ENCODE measurements around the gene LIN7B. TPM values are rescaled to one million over a fixed set of nuclear protein-coding genes. Genes with fewer than 3 reads are reported as not detected.

Gene LIN7B
- total and polyA plus RNA-seq, 2 of the 13 experiments (the other 11 are each of a cell fraction or from before 2014, with no cell fraction given) = 5.3 to 7.6 TPM

DNA sequence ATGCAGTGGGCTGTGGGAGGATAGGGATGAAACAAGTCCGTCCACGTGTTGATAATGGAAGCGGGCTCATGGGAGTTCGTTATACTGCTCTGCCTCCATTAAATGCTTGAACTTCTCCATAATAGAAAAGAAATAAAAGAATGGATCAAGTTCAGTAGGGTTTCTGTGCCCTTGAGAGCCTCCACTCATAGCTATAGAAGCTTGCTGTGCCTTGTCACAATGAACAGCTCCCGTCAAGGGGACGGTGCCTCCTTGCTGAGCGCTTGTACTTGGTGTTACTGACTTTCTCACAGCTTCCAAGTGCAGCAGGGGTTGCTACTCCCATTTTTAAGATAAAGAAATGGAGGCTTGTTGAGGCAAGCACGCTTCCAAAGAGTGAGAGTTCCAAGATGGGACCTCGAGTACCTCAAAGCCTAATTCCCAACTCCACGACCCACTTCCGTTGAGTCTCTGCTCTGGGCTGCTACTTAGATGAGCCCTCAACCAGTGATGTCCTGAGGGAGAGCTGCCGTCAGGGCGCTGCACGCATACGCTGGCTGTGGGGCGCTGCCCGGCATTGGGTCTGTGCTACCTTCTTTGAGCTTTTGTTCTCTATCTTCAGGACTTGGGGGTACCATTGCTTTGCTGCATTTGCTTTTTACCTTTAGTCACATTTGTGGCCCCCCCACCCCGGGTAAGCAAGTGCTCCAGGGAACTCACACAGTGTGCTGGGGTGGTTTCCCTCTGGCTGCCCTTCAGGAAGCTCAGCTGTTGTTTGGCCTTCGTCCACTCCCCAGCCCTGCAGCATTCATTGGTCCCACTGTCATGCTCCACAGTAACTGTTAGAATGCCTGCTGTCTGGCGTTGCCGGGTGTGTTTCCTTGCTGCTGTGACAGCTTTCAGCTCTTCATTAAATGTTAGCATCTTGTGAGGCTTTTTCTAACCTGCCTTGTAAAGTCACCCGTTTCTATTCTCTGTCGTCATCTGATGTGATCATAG is 19.4 kb upstream of the LIN7B start:
- no TSS peak for BruUV-seq (replicated peaks)

More for the DNA sequence above, 19.4 kb upstream of the LIN7B start:
- FAIRE-seq (no peak), ATAC-seq (no peak), DNase-seq (ENCODE audit: low spot score) (no peak)
- H2AFZ ChIP-seq (ENCODE audit: low read length) = no peak overlapping the region
- no peak overlapping the region for H3K4me2 ChIP-seq (ENCODE audit: low read depth, low read length)
- in situ Hi-C loops (cut with HindIII; ENCODE audit: extremely low pct_ligation_motif_present, low pct_unique_long_range_greater_than_20kb) = loop anchor here (10.0 kb wide), 1 partner anchor 100 kb away; no protein-coding TSS in a partner anchor
- H3K9ac ChIP-seq (ENCODE audit: insufficient read depth, low read depth, low read length) = no peak overlapping the region
- no peaks in the 10 kb centered on the region for H3K4me1 ChIP-seq (ENCODE audit: insufficient read depth, low read length)
- H3K27me3 ChIP-seq (ENCODE audit: control insufficient read depth in 1 of 2, insufficient read depth in 2 of 2, low read length in 2 of 2) = no peaks in the 10 kb centered on the region
- TF ChIP-seq RBFOX2 (IDR thresholded peaks at IDR 0.05; ENCODE audit: low read depth, low read length) = peak; percentile 56
- peak; percentile 40 for TF ChIP-seq AGO2 (optimal IDR thresholded peaks at IDR 0.05; ENCODE audit: low read depth, low read length)
- TF ChIP-seq, protein P1, sequence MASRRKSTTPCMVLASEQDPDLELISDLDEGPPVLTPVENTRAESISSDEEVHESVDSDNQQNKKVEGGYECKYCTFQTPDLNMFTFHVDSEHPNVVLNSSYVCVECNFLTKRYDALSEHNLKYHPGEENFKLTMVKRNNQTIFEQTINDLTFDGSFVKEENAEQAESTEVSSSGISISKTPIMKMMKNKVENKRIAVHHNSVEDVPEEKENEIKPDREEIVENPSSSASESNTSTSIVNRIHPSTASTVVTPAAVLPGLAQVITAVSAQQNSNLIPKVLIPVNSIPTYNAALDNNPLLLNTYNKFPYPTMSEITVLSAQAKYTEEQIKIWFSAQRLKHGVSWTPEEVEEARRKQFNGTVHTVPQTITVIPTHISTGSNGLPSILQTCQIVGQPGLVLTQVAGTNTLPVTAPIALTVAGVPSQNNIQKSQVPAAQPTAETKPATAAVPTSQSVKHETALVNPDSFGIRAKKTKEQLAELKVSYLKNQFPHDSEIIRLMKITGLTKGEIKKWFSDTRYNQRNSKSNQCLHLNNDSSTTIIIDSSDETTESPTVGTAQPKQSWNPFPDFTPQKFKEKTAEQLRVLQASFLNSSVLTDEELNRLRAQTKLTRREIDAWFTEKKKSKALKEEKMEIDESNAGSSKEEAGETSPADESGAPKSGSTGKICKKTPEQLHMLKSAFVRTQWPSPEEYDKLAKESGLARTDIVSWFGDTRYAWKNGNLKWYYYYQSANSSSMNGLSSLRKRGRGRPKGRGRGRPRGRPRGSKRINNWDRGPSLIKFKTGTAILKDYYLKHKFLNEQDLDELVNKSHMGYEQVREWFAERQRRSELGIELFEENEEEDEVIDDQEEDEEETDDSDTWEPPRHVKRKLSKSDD (CRISPR knock-in tag; IDR thresholded peaks at IDR 0.05; ENCODE audit: low read depth) = no peak
- H4K20me1 ChIP-seq (ENCODE audit: insufficient read depth, low read length) = peaks cover 32% of the 10 kb centered on the region
- WGBS (ENCODE audit: low lambda C conversion rate) = 96% methylated on average over 23 of the region's 23 CpGs
- ChIA-PET CTCF (ENCODE audit: low intra/inter-chr PET ratio, low total read pairs) (no interaction called here), POLR2A (interaction anchor here (1.4 kb wide), 1 partner anchor 20 kb away, joined by 4 read pairs; the partner anchor contains the start of gene LIN7B)
- H3K36me3 ChIP-seq (replicated peaks in 1 of 2; ENCODE audit: control insufficient read depth in 1 of 2, insufficient read depth in 2 of 2, low read length in 2 of 2) = peaks cover 44 to 82% of the 10 kb centered on the region in 2 experiments
- peaks cover 31% of the 10 kb centered on the region for H3K79me2 ChIP-seq (ENCODE audit: insufficient read depth, low read length)
- H3K27ac ChIP-seq (ENCODE audit: extremely low read length, insufficient read depth, low read length) = no peak overlapping the region
- no peak overlapping the region for H3K4me3 ChIP-seq (replicated peaks in 1 of 3; ENCODE audit: insufficient read depth in 1 of 3, low read depth in 2 of 3, low read length in 3 of 3)
- intact Hi-C loops (cut with micrococcal nuclease; ENCODE audit: unreplicated experiment) = loop anchor here (5.0 kb wide), 1 partner anchor 53 kb away; no protein-coding TSS in a partner anchor
- H3K9me3 ChIP-seq (ENCODE audit: low read length) = no peaks in the 10 kb centered on the region

Data from HepG2 (cell line).